ENCODE results near the gene MRPS27.

The MRPS27 gene

DNA sequence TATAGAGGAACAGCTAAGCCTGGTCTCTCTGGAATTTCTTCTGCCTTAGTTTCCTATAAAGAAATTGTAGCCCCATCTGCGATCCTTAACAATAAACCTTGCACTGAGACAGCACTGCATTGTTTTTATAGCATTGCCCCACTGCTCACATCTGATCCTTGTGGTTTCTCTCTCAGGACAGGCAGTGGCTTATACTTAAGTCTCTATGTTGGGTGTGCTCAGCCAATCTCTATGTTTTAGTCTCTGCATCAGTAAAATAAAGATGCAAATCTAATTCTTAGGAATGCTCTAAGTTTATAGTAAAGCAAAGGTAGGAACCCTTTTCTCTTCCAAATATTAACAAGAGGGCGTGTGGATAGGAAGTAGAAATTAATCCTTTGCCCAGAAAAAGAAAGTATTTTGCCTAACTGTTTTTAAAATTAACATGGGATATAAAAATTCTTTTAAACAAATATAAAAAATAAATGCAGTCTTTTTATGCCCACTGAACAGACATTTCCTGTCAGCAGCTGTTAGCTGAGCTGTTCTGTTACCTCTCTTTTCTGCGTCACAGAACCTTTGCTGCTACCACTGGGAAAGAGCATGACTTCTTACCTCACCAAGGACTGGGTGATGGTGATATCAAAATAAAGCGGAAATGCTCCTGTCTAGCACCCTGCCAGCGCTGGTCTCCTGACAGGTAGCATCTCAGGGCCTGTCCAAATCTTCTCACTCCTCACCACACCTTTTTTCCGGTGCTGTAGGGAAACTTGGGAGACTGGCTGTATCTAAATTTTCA is 29.5 kb downstream of the MRPS27 start:
- DNase-seq, result no peak

DNA sequence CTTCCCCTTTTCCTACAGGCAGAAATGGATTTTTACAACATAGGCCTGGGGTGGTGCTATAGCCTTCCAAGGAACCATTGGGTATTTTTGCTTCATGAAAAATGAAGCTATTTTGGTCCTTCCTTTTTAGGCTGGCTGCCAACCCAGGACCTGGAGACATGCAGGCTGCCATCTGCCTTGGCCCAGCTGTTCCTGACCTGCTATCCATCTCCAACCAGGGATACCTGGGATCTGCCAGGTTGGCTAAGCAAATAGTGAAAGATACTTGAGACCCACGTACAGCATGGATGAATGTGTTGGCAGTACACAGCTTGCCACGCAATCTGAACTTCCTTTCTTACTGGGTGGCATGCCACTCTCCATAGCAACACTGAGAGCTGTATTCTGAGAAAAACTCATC is 31.1 kb downstream of the MRPS27 start:
- no peak for DNase-seq

DNA sequence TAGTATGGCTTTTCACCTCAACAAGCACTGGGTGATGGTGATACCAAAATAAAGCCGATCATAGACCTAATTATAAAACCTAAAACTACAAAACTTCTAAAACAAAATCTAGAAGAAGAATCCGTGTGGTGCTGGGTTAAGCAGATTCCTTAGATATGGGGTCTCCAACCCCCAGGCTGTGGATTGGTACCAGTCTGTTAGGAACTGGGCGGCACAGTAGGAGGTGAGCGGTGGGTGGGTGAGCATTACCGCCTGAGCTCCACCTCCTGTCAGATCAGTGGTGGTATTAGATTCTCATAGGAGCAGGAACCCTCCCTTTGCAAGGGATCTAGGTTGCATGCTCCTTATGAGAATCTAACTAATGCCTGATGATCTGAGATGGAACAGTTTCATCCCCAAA is 33.2 kb downstream of the MRPS27 start:
- DNase-seq, result no peak

DNA sequence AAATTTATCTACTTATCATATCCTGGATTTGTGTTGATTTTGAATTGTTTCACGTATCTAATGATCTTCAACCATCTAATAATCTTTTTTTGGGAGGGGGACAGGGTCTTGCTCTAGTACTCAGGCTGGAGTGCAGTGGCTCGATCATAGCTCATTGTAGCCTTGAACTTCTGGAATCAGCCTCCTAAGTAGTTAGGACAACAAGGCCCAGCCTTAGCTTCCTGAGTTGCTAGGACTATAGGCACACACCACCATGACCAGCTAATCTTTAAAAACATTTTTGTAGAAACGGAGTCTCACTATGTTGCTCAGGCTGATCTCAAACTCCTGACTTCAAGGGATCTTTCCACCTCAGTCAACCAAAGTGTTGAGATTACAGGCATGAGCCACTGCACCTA is 34.6 kb downstream of the MRPS27 start:
- DNase-seq, result no peak

DNA sequence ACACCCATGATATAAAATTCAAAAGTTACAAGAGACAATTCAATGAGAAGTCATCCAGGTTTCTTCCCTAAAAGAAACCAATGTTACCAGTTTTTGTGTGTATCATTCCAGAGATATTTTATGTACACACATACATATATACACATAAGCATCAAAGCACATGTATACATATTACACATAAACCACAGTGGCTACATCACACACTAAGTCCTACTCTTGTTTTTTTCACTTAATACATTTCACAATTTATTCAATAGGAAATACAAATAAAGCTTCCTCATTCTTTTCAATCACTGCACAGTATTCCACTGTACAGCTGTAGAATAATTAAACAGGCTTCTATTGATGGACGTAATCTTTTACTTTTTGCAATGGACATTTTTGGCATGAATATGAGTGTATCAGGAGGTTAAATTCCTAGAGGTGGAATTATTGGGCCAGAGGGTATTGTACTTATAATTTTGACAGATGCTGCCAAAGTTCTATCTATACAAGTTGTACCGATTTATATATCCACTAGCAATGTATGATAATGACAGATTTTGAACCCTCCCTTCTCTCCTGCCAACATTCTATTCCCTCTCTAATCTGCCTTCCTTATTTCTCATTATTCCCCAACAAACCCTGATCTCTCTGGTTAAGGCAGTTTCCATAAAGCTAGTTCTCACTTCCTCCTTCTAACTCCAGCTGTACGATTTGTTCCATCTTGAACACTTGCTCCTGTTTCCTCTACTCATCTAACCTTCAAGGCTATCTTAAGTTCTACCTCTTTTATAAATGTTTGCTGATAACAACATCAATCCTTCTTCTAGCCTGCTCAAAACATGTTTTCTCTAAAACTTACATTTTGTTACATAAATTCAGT is 35.2 kb downstream of the MRPS27 start:
- no peak for DNase-seq

DNA sequence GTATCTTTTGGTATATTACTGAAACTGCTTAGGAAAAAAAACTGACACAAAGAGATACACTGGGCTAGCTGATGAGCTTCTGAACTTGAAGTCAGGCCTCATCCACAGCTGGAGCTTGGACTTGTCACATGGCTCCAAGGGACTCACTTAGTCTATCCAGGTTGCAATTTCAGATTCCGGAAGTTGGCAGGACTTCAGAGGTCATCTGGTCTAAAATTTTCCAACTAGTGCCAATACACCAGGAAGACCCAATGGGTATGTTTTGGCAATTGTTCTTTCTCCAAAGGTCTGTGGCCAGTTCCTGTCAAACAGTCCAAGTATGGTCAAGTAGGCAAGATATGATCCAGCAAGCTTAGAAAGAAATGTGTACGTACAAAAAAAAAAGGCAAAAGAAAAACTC is 36.7 kb downstream of the MRPS27 start:
- no peak for DNase-seq

DNA sequence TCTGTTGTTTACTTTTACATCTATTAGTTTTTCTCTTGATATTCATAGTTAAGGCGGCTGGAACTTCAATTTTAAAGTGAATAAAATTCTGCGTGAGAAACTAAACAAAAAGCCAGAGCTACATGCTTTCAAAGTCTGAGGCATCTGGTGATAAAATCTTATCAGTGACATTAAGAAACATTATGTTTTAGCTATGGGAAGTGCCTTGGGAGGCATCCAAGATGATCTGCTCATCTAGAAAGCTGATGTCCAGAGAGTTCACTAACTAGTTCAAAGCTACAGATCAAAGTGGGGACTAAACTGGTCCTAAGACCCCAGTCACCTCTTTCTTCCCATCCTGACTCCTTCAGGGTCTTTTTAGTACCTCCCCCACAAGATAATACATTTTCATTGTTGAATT is 37.2 kb downstream of the MRPS27 start:
- DNase-seq, result no peak

DNA sequence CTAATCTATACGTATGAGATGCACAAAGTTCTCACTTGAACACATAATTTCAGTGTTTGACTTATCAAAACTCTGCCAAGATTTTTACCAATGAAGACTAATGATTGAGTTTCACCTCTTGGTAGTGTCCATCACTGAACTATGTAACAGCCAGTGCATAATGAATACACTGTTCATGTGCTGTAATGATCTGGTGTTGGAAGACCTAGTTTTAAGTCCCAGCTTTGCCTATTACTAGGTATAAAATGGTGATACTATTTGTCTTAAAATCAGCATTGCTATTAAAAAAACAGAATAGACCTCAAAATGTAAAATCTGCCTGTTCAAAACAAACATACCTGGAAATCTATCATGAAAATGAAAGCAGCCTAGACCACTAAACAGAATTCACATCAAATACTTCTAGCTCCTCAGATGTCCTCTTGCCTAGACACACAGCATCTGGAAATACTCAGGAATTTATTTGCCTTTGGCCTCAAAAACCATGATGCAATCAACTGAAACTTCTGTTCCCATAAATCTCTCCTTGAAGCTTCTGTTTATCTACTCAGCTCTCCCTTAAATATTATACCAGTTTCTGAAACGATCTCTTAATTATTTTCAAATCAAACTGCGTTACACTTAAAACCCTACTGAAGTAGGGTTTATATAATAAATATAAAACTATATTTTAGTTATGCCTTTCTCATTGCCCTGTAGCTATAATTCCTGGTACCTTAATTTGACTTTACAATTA is 38.1 kb downstream of the MRPS27 start:
- DNase-seq, result no peak

DNA sequence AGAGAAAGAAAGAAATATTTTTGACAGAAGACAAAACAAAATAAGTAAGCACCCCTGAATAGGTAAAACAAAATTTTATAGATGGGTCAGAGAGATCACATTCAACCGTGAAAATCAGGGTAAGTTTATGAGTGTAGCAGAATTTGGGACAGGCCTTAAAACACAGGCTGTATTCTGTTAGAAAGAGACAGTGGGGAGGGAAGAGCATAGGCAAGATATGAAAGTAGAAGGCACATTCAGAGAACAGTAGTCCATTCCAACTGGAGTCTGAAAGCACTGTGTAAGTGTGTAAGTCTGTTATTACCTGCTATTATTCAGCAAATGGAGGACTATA is 38.6 kb downstream of the MRPS27 start:
- DNase-seq, result no peak

DNA sequence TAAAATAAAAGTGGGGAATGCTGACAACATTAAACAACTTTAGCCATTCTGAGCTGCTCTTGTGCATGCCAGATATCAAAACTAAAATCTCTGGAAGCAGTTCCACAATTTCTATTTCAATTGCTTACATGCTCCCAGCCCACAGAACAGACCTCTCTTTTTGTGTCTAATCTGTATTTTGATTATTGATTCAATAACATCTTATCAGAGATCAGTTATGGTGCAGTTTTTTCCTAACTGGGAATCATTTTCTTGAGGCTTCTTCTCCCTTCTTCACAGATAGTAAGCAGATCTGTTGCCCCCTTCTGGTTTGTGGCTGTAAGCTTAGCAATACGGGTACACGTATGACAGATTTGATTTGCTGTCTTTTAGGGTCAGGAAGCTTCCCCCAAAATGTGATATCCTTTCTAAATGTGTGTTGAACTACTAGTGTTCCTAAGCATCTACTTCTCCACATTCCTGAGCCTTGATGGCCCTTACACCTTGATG is 39.4 kb downstream of the MRPS27 start:
- no peak for DNase-seq

DNA sequence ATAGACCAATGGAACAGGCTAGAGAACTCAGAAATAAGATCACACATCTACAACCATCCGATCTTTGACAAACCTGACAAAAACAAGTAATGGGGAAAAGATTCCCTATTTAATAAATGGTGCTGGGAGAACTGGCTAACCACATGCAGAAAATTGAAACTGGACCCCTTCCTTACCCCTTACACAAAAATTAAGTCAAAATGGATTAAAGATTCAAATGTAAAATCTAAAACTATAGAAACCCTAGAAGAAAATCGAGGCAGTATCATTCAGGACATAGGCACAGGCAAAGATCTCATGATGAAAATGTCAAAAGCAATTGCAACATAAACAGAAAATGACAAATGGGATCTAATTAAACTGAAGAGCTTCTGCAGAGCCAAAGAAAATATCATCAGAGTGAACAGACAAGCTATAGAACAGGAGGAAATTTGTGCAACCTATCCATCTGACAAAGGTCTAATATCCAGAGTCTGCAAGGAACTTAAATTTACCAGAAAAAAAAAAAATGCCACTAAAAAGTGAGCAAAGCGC is 43.8 kb downstream of the MRPS27 start:
- DNase-seq, result no peak

DNA sequence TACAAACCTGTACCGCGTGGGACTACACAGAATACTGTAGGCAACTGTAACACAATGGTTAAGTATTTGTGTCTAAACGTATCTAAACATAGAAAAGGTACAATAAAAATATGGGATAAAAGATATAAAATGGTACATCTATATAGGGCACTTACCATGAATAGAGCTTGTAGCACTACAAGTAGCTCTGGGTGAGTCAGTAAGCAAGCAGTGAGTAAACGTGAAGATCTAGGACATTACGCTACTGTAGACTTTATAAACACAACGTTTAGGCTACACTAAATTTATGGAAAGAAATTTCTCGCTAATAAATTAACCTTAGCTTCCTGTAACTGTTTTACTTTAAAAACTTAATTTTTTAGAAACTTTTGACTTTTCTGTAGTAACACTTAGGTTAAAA is 46.5 kb downstream of the MRPS27 start:
- DNase-seq, result no peak

DNA sequence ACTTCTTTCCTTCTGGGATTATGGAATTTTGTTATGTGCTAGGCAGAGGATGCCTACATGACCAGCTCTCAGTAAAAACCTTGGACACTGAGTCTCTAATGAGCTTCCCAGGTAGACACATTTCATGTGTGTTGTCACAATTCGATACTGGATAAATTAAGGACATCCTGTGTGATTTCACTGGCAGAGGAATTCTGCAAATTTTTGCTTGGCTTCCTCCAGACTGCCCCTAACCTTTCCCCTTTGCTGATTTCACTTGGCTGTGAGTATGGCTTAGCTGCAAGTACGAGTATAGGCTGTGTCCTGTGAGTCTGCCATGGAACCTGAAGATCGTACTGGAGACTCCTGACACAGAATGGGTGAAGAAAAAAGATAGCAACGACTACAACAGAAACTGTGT is 47.6 kb downstream of the MRPS27 start:
- DNase-seq, result no peak

DNA sequence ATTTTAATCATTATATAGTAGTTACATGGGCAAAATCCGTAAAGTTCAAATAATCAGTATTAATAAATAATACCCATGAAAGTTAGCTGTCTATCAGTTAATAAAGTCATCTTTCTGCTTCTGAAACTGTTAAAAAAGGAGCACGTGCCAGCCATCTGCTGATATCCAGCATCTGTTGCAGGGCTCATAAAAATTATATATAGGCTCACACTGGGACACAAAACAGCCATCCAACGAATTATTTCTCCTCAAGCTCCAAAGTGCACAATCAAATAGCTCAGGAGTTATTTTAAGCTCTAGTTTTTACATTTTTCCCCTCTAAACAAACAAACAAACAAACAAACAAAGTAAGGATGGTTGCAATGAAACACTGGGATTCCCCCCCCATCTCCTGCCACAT is 48.3 kb downstream of the MRPS27 start:
- DNase-seq, result no peak

DNA sequence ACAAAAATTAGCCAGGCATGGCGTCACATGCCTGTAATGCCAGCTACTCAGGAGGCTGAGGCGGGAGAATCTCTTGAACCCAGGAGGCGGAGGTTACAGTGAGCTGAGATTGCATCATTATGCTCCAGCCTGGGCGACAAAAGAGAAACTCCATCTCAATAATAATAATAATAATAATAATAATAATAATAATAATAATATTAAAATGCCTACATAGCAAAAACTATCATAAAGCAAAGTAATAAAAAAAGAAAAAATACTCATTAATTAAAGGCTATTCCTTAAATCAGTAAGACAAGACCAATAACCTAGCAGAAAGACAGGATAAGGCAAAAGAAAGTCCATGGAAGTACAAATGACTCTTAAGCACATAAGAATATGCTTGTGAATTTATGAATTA is 50.0 kb downstream of the MRPS27 start:
- no peak for DNase-seq

DNA sequence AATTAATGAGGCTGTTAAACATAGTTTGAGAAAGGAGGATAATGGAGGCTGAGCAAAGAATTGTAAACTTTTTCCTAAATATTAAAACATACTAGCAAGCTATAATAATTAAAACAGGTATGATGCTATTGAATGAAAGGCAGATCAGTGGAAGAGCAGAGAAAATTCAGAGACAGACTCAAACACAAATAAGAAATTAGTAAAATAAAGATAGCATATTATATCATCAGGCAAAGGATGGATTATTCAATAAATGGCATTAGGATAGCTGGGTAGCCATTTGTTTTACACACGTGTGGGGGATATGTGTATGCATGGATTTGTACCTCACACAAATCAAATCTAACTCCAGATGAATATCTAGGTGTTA is 50.6 kb downstream of the MRPS27 start:
- DNase-seq, result no peak

DNA sequence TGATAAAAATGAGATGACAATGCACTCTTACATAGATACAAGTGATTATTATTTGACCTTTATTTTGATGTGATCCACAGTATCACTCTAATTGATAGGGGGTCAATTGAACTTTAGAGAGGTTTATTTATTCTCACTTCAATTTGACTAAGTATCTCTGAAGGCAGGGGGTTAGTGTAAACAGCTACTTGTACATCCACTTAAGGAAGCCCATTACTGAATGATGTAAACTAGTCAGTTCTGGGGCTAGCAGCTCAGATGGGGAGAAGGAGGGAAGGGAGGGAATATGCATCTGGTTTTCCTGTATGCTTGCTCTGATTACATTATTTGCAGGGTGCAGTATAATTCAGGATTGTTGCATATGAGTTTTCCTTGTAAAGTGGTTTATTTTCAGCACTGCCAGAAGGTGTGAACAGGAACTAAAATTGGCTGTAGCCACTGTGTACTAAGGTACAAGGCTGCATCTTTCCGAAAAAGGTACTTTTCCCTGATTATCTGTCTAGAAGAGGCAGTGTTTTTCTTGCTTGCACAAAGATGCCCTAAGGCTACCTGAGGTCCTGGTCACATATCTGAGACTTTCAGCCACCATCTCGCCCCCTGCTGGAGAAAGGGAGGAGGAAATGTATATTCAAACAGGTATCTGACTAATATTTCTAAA is 51.2 kb downstream of the MRPS27 start:
- DNase-seq, result no peak

DNA sequence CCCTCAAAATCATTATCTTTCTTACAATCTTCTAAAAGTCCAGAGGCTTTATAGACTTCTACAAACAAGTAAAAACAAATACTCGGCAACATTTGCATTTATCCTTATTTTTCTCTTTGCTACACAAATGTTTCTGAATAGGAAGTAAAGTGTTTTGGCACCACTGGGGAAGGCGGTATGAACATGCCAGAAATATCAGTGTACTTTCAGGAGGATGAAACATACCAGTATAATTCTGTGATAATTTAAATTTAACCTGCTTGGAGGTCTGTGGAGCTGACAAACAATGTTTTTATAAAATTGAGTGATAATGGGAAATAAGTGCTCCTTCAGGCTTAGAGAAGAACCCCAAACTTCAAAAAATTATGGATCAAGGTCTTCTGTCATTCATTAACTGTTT is 51.8 kb downstream of the MRPS27 start:
- DNase-seq, result no peak

DNA sequence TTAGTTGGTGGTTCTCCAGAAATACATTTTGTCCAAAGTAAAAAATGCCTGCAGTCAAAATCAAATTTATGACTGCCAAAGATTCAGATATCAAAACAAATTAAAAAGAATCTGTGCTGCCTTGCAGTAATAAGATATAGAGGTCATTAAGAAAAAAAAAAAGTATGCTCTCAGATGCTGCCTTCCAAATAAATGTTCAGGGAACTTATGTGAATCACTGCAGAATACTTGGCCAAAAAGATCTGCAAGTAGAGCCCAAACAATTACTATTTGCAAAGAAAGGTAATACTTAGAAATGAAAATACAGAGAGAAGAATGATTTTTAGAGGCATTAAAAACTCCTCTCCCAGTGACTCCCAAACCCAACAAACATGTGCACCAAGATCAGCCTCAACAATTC is 52.4 kb downstream of the MRPS27 start:
- DNase-seq, result no peak

DNA sequence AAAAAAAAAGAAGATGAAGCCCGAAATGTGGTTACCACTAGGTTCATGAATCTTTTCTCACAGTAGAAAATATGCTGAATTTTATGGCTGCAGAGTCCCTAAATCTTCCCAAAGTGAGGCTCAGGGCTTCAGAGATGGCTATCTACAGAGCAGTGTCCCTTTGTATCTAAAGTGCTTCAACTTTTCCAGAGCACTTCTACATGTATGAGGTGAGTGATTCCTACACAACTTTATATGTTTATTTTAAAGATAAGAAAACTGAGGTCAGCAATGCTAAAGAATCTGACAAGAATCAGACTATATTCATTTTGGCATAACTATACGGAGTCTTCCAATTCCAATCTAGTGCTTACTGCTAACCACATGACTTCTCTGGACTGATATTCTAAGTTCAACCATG is 53.2 kb downstream of the MRPS27 start:
- no peak for DNase-seq

DNA sequence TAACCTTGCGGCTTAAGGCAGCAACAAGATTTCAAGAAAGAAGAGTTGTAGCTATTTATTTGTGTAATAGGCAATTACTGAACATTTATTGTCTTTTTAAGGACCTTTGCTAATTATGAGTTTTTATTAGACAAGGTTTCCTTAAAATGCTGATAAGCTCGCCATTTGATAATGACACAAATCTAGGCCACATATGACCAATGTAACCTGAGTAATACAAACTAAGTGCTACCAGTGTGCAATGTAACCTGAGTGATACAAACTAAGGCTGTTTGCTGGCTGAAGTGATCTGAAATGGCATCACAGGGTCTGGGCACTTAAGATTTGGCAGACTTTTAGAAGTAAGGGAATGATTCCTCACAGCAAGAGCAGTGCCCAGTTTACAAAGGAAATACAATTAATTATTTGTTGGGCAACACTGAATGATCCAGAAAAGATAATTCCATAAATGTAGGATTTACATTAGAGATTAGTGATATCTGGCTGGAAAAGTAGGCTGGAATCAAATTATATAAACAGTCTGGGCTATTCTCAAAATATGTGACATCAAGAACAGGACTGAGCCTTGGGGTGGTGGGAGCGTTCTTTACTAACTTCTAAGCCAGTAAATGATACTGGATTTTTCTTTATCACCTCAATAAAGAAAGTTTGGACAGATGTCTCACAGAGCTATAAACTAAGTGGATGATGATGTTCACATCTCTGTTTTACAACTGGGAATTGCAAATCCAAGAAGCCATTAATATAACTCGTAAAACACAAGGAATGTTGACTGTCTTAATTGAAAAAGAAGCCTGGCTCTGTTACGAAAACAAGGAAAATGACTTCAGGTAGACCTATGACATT is 54.8 kb downstream of the MRPS27 start:
- no peak for DNase-seq

DNA sequence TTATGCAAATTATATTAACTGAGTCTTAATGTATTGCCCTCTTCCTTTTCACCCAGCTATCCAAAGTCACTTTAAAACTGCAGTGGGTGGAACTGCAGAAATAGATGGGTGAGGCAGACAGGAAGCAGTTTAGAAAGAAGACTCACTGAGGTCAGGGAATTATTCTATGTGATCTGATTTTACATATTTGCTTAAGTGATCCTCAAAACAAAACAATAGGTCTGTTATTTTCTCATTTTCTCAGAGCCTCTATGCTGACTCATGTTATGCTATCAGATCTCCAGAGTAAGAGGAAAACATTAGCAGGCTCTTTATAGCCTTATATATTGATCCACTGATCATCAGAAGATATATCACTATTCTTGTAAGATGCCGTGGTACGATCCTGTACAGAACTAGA is 63.5 kb downstream of the MRPS27 start:
- DNase-seq, result no peak
